ENCODE results near the gene CALML3. TPM values are rescaled to one million over a fixed set of nuclear protein-coding genes. Genes with fewer than 3 reads are reported as not detected.

Gene CALML3
- total RNA-seq, 1 donor from 2014 or later: not detected

DNA sequence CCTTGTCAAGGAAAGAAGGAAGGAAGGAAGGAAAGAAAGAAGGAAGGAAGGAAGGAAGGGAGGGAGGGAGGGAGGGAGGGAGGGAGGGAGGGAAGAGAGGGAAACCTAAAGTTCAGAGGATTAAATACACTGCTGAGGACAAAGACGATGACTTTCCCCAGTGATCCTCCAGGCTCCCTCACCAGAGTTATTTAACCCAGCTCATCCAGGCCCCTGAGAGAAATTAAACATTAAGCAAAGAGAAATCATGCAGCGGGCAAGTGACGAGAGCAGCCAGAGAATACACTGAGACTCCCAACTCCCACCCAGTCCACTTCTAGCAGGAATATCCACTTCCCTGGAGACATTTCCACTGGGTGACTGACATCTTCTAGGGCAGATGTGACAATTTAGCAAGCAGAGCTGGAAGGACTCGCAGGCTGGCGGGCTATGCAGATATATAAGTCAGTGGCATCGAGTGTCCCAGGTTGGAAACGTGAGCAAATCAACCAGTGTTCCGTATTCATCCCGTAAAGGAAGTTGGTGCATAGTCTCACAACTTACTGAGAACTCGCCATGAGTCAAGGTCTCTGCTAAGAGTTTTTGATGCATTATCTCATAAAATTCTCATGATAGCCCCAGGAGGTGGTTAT lies 48.7 kb downstream of the CALML3 start:
- no peak overlapping the region for H3K27ac Mint-ChIP-seq
- peaks cover 25% of the 10 kb centered on the region for H3K4me1 Mint-ChIP-seq (ENCODE audit: unreplicated experiment)
- no peaks in the 10 kb centered on the region for H3K9me3 Mint-ChIP-seq
- no peaks in the 10 kb centered on the region for H3K27me3 Mint-ChIP-seq
- no peaks in the 10 kb centered on the region for H3K36me3 Mint-ChIP-seq
- no peak for DNase-seq (ENCODE audit: extremely low spot score, unreplicated experiment)
- TF ChIP-seq, protein P1, sequence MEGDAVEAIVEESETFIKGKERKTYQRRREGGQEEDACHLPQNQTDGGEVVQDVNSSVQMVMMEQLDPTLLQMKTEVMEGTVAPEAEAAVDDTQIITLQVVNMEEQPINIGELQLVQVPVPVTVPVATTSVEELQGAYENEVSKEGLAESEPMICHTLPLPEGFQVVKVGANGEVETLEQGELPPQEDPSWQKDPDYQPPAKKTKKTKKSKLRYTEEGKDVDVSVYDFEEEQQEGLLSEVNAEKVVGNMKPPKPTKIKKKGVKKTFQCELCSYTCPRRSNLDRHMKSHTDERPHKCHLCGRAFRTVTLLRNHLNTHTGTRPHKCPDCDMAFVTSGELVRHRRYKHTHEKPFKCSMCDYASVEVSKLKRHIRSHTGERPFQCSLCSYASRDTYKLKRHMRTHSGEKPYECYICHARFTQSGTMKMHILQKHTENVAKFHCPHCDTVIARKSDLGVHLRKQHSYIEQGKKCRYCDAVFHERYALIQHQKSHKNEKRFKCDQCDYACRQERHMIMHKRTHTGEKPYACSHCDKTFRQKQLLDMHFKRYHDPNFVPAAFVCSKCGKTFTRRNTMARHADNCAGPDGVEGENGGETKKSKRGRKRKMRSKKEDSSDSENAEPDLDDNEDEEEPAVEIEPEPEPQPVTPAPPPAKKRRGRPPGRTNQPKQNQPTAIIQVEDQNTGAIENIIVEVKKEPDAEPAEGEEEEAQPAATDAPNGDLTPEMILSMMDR (conservative IDR thresholded peaks at IDR 0.05): no peak
- no peak overlapping the region for H3K4me3 Mint-ChIP-seq

DNA sequence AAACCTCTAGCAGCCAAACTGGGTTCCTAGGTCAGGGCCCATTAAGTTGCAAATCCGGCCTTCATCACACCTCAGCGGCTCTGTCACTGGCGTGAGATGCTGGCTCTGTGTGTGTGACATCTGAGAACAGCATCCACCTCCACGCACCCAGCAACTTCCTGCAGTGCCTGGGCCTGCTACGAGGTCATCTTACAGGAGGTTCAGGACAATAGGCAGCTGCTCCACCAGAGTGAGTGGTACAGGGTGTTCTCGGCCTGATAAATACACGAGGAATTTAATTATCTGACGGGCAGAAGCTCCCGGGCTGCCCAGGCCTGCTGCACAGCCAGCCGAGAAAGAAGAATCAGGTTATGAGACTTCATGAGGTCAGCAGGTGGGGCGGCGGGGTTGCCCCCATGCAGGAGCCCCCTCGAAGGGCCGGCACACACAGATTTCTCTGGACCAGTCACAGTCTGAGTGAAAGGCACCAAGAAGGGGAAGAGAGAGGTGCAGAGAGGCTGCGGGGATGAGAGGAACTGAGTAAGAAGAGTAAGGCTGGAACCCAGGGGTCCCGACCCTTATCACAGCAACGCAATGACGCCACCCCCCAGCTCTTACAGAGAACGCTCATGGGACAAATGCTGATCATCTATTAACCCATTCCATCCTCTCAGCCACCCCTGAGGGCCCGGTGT lies 49.3 kb downstream of the CALML3 start:
- H3K27me3 Mint-ChIP-seq: no peaks in the 10 kb centered on the region
- H3K27ac Mint-ChIP-seq: no peak overlapping the region
- DNase-seq (ENCODE audit: extremely low spot score, unreplicated experiment): no peak
- TF ChIP-seq, protein P1 (conservative IDR thresholded peaks at IDR 0.05): no peak
- peaks cover 25% of the 10 kb centered on the region for H3K4me1 Mint-ChIP-seq (ENCODE audit: unreplicated experiment)
- no peak overlapping the region for H3K4me3 Mint-ChIP-seq
- no peaks in the 10 kb centered on the region for H3K36me3 Mint-ChIP-seq
- H3K9me3 Mint-ChIP-seq: no peaks in the 10 kb centered on the region

DNA sequence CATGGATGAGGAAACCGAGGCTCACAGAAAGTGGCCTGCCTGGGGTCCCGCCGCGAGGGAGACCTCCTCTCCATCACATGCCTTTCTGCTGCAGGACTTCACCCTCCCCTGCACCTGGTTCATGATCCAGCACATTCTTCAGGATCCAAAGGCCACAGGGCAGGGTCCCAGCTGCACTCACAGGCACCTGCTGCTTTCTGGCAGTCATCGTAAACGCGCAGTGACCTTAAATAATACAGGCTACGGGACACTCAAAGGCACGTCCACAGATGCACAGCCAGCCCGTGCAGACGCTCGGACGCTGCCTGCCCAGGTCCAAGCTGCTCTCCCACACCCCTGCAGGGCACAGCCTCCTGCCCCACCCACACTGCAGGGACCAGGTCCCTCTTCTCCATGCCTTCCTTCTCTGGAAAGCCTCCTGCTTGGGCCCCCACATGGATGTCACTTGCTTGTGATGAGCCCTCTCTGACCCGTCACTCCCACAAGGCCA lies 49.9 kb downstream of the CALML3 start:
- DNase-seq (ENCODE audit: extremely low spot score, unreplicated experiment): no peak
- Mint-ChIP-seq H3K27ac (no peak overlapping the region), H3K27me3 (no peaks in the 10 kb centered on the region), H3K36me3 (no peaks in the 10 kb centered on the region), H3K4me1 (ENCODE audit: unreplicated experiment) (peaks cover 25% of the 10 kb centered on the region), H3K9me3 (no peaks in the 10 kb centered on the region), H3K4me3 (no peak overlapping the region)
- TF ChIP-seq, protein P1 (conservative IDR thresholded peaks at IDR 0.05): no peak

DNA sequence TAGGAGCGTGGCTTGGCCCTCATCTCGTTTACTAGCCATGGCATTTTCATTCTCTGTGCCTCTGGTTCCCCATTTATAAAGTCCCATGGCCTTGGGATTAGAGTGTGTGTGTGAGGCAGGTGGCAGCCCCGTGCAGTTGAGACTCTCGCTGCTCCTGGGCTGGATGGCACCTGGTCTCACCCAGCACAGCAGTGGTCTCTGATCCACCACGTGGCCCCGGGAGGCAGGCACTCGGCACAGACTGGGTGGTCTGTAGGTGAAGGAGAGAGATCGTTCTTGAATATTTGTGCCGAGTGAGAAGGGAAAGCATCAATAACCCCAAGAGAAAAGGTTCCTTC lies 50.4 kb downstream of the CALML3 start:
- peak overlapping the region; percentile 64 for H3K4me3 Mint-ChIP-seq
- H3K9me3 Mint-ChIP-seq: no peaks in the 10 kb centered on the region
- no peak overlapping the region for H3K27ac Mint-ChIP-seq
- peaks cover 25% of the 10 kb centered on the region for H3K4me1 Mint-ChIP-seq (ENCODE audit: unreplicated experiment)
- no peaks in the 10 kb centered on the region for H3K36me3 Mint-ChIP-seq
- DNase-seq (ENCODE audit: extremely low spot score, unreplicated experiment): no peak
- H3K27me3 Mint-ChIP-seq: no peaks in the 10 kb centered on the region
- TF ChIP-seq, protein P1 (conservative IDR thresholded peaks at IDR 0.05): no peak

- no peaks in the 10 kb centered on the region for H3K27me3 Mint-ChIP-seq
- H3K9me3 Mint-ChIP-seq: no peaks in the 10 kb centered on the region
- H3K4me1 Mint-ChIP-seq (ENCODE audit: unreplicated experiment): peaks cover 25% of the 10 kb centered on the region
- TF ChIP-seq, protein P1 (conservative IDR thresholded peaks at IDR 0.05): no peak
- H3K36me3 Mint-ChIP-seq: no peaks in the 10 kb centered on the region
- DNase-seq (ENCODE audit: extremely low spot score, unreplicated experiment): no peak
- H3K4me3 Mint-ChIP-seq: peak overlapping the region; percentile 64
- H3K27ac Mint-ChIP-seq: no peak overlapping the region
Observed at GRCh38 chr10:5575482-5576153, 50.9 kb downstream of the CALML3 start.
